K562 (cell line): ENCODE results near the gene PCDHA9. TPM values are rescaled to one million over a fixed set of nuclear protein-coding genes. Genes with fewer than 3 reads are reported as not detected.

ENCODE experiments used
- ATAC-seq: fragments of 200-7000 bp; cut with Tn5 transposase; 3 replicates; pipeline ENCODE4 v1.9.1; 2020; ENCODE audit warnings: moderate library complexity
- BruUV-seq: library from RNA; stranded (reverse); fragments of 400-500 nt; replicated peaks from 2 replicates; lab custom pipeline; 2021; lab: Mats Ljungman, UMichigan
- CTCF ChIA-PET: fragments of 300-600 bp; formaldehyde crosslinking; extraction: SDS; loops from one replicate; lab custom pipeline; 2021; ENCODE audit warnings: low intra/inter-chr PET ratio; lab: Yijun Ruan, JAX
- POLR2A ChIA-PET: fragments of 300-600, 350-650 bp; sonication (Branson Sonifier 250); formaldehyde crosslinking; extraction: SDS; loops from one replicate; lab custom pipeline; 2021; ENCODE audit warnings: antibody characterized with exemption, inconsistent platforms; lab: Yijun Ruan, JAX
- DNase-seq, 4 experiments: peaks; one replicate each; pipeline versions ENCODE4 v3.0.0 to v3.0.0-alpha.2; 2011 to 2018; ENCODE audit warnings: low spot score in 3 of 4, mixed read lengths in 3 of 4; ENCODE audit errors: extremely low read depth in 1 of 4
- FAIRE-seq: peaks from 2 replicates; lab custom pipeline; 2011; peaks lifted over from hg19 to GRCh38; lab: Jason Lieb, UNC
- H2AFZ ChIP-seq: 2 replicates; pipeline ENCODE4 v1.6.0; 2011; ENCODE audit warnings: low read depth, low read length, control low read depth, inconsistent platforms
- H3K27ac ChIP-seq: fragments of 200-600 bp; 3 replicates; pipeline ENCODE4 v1.8.0; 2011; ENCODE audit warnings: low read depth, mild to moderate bottlenecking, control low read depth, inconsistent platforms, low read length, moderate library complexity, mixed read lengths; ENCODE audit errors: extremely low read depth
- H3K27me3 ChIP-seq, 2 experiments: fragments of 300-600 bp in 1 of 2; 2 replicates in 1 of 2; 3 replicates in 1 of 2; pipeline versions ENCODE4 v1.6.0 to v1.8.0; 2011; ENCODE audit warnings: inconsistent platforms in 2 of 2, low read length in 2 of 2, mild to moderate bottlenecking in 1 of 2, mixed read lengths in 1 of 2, moderate library complexity in 1 of 2; ENCODE audit not compliant: control insufficient read depth in 2 of 2, insufficient read depth in 2 of 2
- H3K36me3 ChIP-seq: fragments of 300-600 bp; 3 replicates; pipeline ENCODE4 v1.8.0; 2011; ENCODE audit warnings: mild to moderate bottlenecking, low read length, inconsistent platforms; ENCODE audit not compliant: control insufficient read depth, insufficient read depth
- H3K4me1 ChIP-seq, 2 experiments: fragments of 200-600 bp in 1 of 2; replicated peaks in 1 of 2; 2 replicates in 1 of 2; 3 replicates in 1 of 2; pipeline versions ENCODE4 v1.5.1 to v1.8.0; 2011; ENCODE audit warnings: inconsistent platforms in 2 of 2, low read length in 2 of 2, mild to moderate bottlenecking in 1 of 2, mixed read lengths in 1 of 2, moderate library complexity in 1 of 2; ENCODE audit not compliant: control insufficient read depth in 2 of 2, insufficient read depth in 2 of 2
- H3K4me2 ChIP-seq: 2 replicates; pipeline ENCODE4 v1.6.1; 2011; ENCODE audit warnings: low read length, control low read depth, inconsistent platforms, mixed read lengths; ENCODE audit not compliant: insufficient read depth
- H3K4me3 ChIP-seq: fragments of 200-600 bp; sonication (generic), shearing (Covaris generic); 2 replicates; pipeline ENCODE4 v1.5.1; 2016; ENCODE audit warnings: control low read depth, inconsistent platforms
- H3K79me2 ChIP-seq: fragments of 200-600 bp; 3 replicates; pipeline ENCODE4 v1.8.0; 2011; ENCODE audit warnings: low read length, inconsistent platforms; ENCODE audit not compliant: control insufficient read depth, insufficient read depth
- H3K9ac ChIP-seq, 2 experiments: 2 replicates each; pipeline versions ENCODE4 v1.6.0 to v1.6.1; 2011; ENCODE audit warnings: low read depth in 2 of 2, low read length in 2 of 2, control low read depth in 1 of 2, inconsistent platforms in 1 of 2, mild to moderate bottlenecking in 1 of 2, mixed read lengths in 1 of 2; ENCODE audit not compliant: insufficient read depth in 1 of 2
- H3K9me1 ChIP-seq: one replicate; pipeline ENCODE4 v1.6.0; 2011; ENCODE audit warnings: inconsistent platforms, mild to moderate bottlenecking, low read length, moderate library complexity; ENCODE audit not compliant: control insufficient read depth, insufficient read depth
- H3K9me3 ChIP-seq: replicated peaks from 2 replicates; pipeline ENCODE4 v1.5.1; 2011; ENCODE audit warnings: low read depth, low read length, inconsistent platforms; ENCODE audit not compliant: control insufficient read depth, insufficient read depth
- H4K20me1 ChIP-seq: replicated peaks from 2 replicates; pipeline ENCODE4 v1.6.1; 2011; ENCODE audit warnings: low read length, inconsistent platforms, mixed read lengths; ENCODE audit not compliant: control insufficient read depth, insufficient read depth
- BHLHE40 ChIP-seq: IDR thresholded peaks from 2 replicates; pipeline ENCODE4 v1.6.1; 2011; ENCODE audit warnings: low read length, improper control_type of control experiment
- CEBPB ChIP-seq: fragments of 450-650 bp; IDR thresholded peaks from 2 replicates; pipeline ENCODE4 v1.6.1; 2016; ENCODE audit warnings: missing genetic modification characterization, missing compliant biosample characterization
- CTCFL ChIP-seq: IDR thresholded peaks from 2 replicates; pipeline ENCODE4 v1.6.1; 2011; ENCODE audit warnings: borderline replicate concordance, low read depth, mild to moderate bottlenecking, moderate library complexity, low read length; ENCODE audit not compliant: insufficient read depth, poor library complexity, severe bottlenecking
- E2F5 ChIP-seq: sonication (generic); formaldehyde crosslinking; IDR thresholded peaks from 2 replicates; pipeline ENCODE4 v1.8.0; 2022; ENCODE audit warnings: mild to moderate bottlenecking, missing genetic modification reagents
- HINFP ChIP-seq: fragments of 450-650 bp; conservative IDR thresholded peaks from 2 replicates; pipeline ENCODE4 v1.6.1; 2016; ENCODE audit warnings: missing genetic modification characterization, low read depth, mild to moderate bottlenecking, control low read depth, missing compliant biosample characterization
- HLTF ChIP-seq: fragments of 450-650 bp; IDR thresholded peaks from 2 replicates; pipeline ENCODE4 v1.6.1; 2016
- REST ChIP-seq, 2 experiments: fragments of 450-650 bp; formaldehyde crosslinking in 1 of 2; IDR thresholded peaks; 2 replicates each; pipeline versions ENCODE4 v1.4.0 to v1.6.1; 2014 to 2020; ENCODE audit warnings: mild to moderate bottlenecking in 2 of 2, borderline replicate concordance in 1 of 2, low read depth in 1 of 2
- SOX6 ChIP-seq: fragments of 450-650 bp; IDR thresholded peaks from 2 replicates; pipeline ENCODE4 v1.6.1; 2014; ENCODE audit warnings: mild to moderate bottlenecking
- ZC3H11A ChIP-seq: IDR thresholded peaks from 2 replicates; pipeline ENCODE4 v1.6.1; 2012; ENCODE audit warnings: low read depth, low read length, improper control_type of control experiment
- WGBS: fragments of 100-300 bp; shearing (Covaris generic); methylation state at CpG from one replicate; pipeline ENCODE4 v1.1.6; 2016; ENCODE audit warnings: low coverage, mixed read lengths; ENCODE audit not compliant: insufficient coverage; ENCODE audit errors: missing lambda C conversion rate; 5-methylcytosine and 5-hydroxymethylcytosine counted together
- in situ Hi-C: fragments of 300-500 bp; cut with MboI; formaldehyde crosslinking; loops from 4 replicates; pipeline ENCODE4 v1.15.0; 2018; ENCODE audit warnings: inconsistent platforms, mixed read lengths
- intact Hi-C: fragments of 100-400 bp; cut with micrococcal nuclease; formaldehyde crosslinking; loops from 2 replicates; pipeline ENCODE4 v1.14.2; 2022
- polyA plus RNA-seq, 8 experiments: library from polyadenylated mRNA; depleted of rRNA in 4 of 8; stranded (reverse) in 5 of 8; unstranded in 3 of 8; fragments of >200 nt; fragmentation: Nextera tagmentation in 2 of 8; fragmentation: Illumina TruSeq in 1 of 8; extraction: Ambion mirVana in 2 of 8; extraction: Trizol in 1 of 8; gene quantifications; 2 replicates each; pipeline versions ENCODE4 v1.2.1 to v1.2.3, GENCODE V29; 2011 to 2014; ENCODE audit warnings: inconsistent platforms in 1 of 8, missing spikeins in 1 of 8
- total RNA-seq, 7 experiments: library from RNA; depleted of rRNA in 6 of 7; stranded (reverse); fragments of >200 nt in 6 of 7; fragmentation: Illumina TruSeq in 2 of 7; extraction: Trizol in 2 of 7; gene quantifications; 2 replicates each; pipeline versions ENCODE4 v1.2.1 to v1.2.3, GENCODE V29; 2011 to 2021; ENCODE audit warnings: low replicate concordance in 1 of 7

Gene PCDHA9
- total and polyA plus RNA-seq, 9 of the 15 experiments (the other 6 are each of a cell fraction or from before 2014, with no cell fraction given) = not detected

GRCh38 chr5:140802781-140803271 lies 45.4 kb upstream of the PCDHA9 start:
- in situ Hi-C loops (no loop called here), intact Hi-C loops (no loop called here)
- no peak overlapping the region for H3K4me2 ChIP-seq
- H2AFZ ChIP-seq = no peak overlapping the region
- no peak overlapping the region for H3K9ac ChIP-seq
- H3K9me1 ChIP-seq = no peaks in the 10 kb centered on the region
- TF ChIP-seq SOX6 (no peak), BHLHE40 (no peak), HINFP (tag) (no peak), CEBPB (tag) (no peak), E2F5 (CRISPR knock-in tag) (no peak), CTCFL (no peak), HLTF (no peak), ZC3H11A (no peak), REST (IDR thresholded peaks at IDR 0.05; ENCODE audit: borderline replicate concordance) (no peak), REST (CRISPR knock-in tag; IDR thresholded peaks at IDR 0.05; ENCODE audit: low read depth) (no peak)
- ChIA-PET POLR2A (no interaction called here), CTCF (no interaction called here)
- no peaks in the 10 kb centered on the region for H3K79me2 ChIP-seq
- 36% methylated on average over 21 of the region's 53 CpGs for WGBS
- no peaks in the 10 kb centered on the region for H3K9me3 ChIP-seq
- no peaks in the 10 kb centered on the region for H3K36me3 ChIP-seq
- H3K27me3 ChIP-seq = no peaks in the 10 kb centered on the region
- H4K20me1 ChIP-seq = no peaks in the 10 kb centered on the region
- ATAC-seq = no peak
- no TSS peak for BruUV-seq
- no peak overlapping the region for H3K27ac ChIP-seq
- H3K4me1 ChIP-seq = peaks cover 0 to 11% of the 10 kb centered on the region in 2 experiments; a peak in 2 of 5 replicates
- DNase-seq = no peak
- no peak overlapping the region for H3K4me3 ChIP-seq
- FAIRE-seq = no peak
